Fibroblast of skin of right biceps (primary cell): ENCODE results near the gene CNTN4.
A peak's percentile ranks its signal among the peaks of the same experiment; 100 is the strongest.
"Not testable (repeated sequence)": the region's sequence is repeated elsewhere in the genome, so short reads cannot be mapped to it uniquely, and the experiment has no call there.

Experiments used
- DNase-seq: peaks from one replicate; pipeline ENCODE4 v3.0.0-alpha.2; 2013

CNTN4 gene

DNA sequence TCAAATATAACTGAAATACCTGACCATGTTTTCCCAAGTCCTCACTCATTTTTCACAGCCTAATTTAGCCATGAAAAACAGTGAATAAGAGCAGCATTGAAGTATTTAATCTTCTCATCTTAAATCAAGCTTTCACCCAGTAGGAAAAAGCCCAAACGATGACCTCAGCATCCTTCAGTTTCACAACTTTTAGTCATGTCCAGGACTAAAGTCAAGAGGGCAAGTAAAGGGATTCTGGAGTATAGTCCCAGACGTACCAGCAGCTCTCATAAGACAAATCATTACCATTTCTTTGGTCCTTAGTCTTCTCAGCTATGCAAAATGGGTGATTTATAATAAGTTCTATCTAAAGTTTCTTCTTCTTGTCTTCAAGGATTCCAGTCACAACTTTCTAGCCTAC is 774.2 kb downstream of the CNTN4 start:
- no peak for DNase-seq

DNA sequence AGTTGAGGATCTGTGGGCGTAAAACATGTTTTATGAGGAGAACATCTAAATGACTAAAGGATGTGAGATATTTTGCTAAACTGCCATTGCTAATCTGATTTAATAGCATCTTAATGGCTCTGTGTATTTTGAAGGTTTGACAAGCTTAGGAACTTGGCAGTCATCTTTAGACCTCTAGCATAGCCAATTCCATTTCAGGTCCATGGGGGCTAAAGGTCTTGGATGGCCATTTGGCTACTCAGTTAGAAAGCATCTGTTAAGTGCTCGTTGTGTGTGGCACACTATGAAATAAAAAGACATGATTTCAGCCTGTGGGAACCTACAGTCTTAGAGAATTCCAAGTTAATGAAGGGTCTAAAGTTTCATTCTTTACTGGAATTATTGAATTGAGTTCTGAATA is 775.3 kb downstream of the CNTN4 start:
- DNase-seq, result no peak

DNA sequence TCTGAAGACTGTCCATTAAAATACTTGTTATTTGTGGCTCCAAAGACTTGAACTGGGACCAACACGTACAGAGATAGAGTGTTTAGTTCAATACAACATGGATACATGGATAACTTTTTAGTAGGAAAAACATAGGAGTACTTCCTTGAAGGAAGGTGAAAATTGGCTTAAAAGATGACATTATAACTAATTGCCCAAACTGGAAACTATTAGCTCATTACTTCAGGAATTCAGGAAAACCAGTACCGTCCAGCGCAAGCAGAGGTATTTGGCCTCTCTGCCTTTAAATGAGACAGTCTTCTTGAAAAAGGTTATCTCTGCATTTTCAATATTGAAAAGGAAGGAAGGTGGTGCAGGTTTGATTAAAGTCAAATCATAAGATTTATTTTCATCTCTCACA is 777.0 kb downstream of the CNTN4 start:
- DNase-seq, result no peak

DNA sequence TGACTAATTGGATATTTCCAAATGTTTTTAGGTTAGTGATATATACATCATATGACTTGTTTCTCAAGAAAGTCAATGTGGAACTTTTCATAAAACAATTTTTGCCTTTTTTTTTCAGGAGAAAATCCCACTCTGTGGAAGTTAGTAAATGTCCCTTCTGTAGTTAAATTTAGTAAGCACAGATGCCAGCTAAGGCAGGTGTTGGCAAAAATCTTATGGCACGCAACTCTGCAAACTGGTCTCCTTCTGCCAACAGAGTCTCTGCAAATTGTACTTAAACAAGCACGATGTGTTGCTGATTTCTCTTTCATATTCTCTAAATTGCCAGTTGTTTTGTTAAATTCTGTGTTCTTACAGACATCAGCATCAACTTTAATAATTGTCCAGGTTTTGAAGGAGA is 777.7 kb downstream of the CNTN4 start:
- DNase-seq, result no peak

DNA sequence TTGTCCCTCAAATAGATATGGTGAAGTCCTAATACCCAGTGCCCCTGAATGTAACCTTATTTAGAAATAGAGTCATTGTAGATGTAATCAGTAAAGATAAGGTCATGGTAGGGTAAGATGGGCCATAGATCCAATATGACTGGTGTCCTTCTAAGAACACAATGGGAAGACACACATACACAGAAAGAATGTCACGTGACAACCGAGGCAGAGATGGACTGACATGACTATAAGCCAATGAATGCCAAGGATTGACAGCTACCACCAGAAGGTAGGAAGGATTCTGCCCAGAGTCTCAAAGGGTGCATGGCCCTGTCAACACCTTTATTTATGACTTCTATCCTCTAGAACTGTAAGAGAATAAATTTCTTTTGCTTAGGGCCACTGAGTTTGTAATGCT is 780.4 kb downstream of the CNTN4 start:
- no peak for DNase-seq

DNA sequence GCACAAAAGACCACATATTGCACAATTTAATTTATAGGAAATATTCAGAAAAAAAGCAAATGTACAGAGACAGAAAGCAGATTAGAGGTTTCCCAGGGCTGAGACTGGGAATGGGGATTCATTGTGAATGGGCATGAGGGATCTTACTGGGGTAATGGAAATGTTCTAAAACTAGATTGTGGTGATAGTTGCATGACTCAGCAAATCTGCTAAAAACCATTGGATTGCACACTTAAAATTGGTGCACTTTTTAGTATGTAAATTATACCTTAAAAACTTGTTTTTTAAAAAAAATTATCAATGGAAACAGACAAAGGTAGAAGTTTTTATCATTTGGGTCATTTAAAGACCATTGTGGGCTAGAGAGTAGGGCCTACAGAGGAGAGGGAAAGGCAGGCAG is 780.9 kb downstream of the CNTN4 start:
- DNase-seq, result no peak

DNA sequence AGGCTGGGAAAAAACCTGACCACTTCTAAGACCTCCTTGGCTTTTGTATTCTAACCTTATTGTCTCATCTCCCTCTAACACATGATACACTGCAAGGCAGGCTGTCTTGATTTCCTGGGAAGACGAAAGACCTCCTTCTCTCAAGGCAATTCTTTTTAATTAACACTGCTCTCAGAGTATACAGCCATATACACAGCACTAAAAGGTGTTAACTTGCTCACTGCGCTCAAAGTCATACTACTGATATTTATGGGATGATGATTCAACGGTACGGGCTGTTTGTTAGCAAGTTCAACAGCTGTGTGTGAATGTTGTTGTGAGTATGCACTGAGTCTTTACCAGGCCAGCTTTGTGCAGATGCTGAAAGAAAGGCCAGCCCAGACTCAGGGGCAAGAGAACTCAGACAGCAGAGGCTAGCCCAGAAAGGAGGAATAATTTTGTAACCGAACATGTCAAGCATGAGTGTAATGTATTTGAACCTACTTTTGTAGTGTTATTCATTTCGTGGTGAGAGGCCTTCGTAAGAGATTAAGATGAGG is 781.6 kb downstream of the CNTN4 start:
- DNase-seq, result no peak

DNA sequence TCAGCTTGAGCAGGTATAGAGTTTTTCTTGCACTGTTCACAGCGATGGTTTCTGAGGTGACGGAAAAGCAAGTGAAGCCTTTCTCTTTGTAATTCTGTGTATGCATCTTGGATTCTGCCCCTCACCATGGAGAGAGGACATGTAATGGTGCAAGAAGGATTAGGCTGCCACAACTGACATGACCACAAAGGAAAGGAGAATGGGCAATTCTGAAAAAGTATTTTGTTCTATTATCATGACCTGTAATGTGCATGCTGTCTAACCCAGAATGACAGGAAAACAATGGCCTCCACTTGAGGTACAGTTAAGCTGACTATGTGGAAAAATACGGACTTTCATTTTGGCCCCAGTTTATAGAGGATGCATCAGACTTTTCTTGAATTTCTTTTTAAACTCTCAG is 784.6 kb downstream of the CNTN4 start:
- no peak for DNase-seq

DNA sequence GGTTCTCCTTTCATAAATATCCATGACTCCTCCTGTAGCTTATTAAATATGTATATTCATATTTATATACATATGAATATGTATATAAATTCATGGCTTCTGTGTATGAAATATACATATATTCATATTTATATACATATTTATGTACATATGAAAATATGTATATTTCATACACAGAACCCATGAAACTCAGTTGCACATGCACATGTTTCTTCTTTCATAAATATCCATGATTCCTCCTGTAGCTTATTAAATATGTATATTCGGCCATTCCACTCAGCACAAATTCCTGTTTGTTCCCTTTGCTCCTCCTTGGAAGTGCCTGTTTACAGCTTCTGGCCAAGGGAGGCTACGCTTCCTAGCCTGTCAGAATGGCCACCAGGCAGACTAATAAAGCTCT is 789.9 kb downstream of the CNTN4 start:
- no peak for DNase-seq

DNA sequence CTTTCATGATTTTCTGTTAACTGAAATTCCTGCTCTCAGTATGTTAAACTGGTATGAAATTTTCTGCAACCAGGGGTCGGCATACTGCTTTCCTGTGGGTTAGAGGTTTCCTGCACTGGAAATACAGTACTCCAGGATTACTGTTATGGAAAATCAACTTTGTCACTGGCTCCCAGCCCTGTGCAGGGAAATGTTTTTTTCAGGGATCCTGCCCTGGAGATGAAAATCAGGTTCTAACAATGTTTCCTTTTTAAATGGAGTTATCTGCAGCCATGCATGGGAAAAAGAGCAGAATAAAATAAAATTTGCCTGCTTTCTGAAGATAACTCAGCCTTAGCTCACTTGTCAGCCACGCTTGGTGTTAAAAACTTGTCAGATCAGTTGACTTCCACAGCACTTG is 791.1 kb downstream of the CNTN4 start:
- no peak for DNase-seq

DNA sequence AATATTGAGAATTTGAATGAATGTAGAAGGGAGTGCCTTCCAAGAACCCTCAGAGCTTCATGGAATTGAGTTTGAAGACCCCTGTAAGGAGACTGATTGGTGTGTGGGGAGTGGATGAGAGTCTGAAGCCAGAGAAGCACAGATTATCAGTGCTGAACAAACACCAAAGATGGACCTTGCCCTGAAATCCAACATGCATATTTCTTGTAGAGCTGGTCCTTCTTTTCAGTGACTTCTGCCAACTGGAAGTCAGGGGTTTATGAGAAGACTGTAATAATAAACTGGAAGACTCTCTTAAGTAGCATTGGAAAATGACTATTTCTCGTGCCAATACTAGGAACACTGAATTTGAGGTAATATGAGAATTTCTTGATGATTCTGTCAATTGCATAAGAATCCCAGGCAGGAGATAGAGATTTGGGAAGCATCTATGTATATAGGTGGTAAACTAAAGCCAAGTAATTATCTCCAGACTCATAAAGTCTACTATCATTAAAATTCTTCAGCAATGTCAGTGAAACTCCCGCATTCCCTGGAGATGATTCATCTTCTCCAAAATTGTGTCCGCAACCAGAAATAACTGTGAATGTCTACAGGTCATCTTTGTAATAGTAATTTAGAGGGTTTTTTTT is 797.8 kb downstream of the CNTN4 start:
- DNase-seq, result peak; percentile 51

DNA sequence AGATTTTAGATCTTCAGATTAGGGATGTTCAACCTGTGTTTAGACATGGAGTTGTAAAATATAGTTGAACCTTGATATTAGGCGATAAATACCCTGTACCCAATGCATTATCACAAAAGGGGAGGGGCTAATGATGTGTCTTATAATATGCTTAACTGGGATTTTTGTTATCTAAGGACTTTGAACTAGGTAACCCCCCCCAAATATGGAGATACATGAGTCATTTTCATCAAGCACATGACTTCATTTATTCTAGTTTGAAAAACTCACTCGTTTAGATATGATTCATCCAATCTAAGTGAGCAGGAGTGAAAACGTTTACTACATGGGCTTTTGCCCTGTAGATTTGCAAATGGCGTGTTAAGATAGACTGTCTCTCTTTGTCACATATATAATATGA is 799.2 kb downstream of the CNTN4 start:
- DNase-seq, result no peak

DNA sequence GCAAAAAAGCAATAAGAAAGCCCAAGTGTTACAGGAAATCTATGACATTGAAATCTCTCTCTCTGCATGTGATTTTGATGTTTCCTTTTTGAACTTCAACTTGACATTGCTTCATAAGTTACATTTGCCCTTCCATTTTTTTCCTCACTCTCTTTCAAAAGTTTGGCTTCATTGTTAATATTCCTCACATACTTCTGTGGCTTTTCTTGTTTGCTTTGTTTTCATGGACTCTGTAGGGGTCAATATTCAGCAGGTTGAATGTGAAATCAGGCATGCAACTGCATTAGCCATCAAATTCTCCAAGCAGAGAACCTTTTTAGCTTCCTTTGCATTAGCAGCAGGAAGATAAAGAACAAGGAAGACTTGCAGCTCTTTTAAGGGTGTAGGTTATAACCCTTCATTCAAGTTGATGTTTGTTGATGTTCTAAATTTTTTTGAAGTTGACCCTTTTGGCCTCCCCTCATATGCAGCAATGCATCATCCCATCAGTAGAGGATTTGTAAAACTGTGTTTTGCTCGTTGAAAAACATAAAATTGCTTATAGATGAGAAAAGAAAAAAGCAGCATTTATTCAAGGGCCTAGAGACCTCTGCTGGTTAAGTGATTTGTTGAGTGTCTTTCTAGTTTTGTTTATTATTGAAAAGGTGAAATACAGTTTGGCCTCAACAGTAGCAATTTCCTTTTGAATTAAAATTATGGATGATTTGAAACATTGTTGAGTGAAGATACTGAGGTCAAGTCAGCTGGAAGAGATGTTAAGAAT is 800.1 kb downstream of the CNTN4 start:
- DNase-seq, result no peak

DNA sequence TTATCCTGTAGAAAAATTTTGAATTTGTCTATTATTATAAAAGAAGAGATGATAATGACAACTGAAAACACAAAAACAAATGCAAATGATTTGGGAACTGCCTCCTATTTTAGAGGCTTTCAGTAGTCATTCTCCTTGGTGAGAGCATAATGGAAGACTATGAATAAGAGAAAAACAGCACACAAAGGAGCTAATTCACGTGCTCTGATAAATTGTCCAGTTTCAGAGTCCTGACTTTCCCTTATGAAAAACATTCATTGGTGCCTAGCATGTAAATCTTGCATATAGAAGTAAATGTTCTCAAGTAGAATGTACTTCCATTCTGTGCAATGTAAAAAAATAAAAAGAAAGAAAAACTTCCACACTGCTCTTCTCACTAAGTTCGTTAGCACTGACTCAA is 805.4 kb downstream of the CNTN4 start:
- no peak for DNase-seq

DNA sequence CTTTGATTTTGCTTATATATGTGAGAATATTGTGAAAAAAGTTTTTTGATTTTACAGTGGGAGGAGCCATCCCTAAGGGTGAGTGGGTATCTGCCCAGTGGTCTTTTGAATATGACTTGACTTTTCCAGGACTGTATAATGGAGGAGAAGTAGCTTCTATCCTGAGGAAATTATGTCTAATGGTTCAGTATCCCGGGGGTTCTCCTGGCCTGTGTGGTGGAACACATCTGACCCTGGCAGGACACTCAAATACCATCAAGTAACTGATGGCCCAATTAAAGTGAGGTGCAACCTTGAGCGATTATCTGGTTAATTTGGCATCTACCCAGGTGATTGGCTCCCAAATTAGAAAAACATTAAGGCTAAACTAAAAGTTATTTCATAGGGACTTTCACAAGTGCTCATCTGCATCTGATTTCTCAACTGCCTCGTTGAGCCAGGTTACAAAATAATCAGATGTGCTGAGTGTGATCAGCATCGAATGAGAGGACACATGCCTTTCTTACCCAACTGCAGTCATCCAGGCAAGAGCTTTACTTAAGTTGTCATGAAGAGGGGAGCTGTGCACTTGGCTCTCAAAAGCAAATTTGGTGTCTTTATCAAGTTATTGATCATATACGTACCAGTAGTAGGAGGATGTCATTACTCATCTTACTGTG is 810.2 kb downstream of the CNTN4 start:
- no peak for DNase-seq

DNA sequence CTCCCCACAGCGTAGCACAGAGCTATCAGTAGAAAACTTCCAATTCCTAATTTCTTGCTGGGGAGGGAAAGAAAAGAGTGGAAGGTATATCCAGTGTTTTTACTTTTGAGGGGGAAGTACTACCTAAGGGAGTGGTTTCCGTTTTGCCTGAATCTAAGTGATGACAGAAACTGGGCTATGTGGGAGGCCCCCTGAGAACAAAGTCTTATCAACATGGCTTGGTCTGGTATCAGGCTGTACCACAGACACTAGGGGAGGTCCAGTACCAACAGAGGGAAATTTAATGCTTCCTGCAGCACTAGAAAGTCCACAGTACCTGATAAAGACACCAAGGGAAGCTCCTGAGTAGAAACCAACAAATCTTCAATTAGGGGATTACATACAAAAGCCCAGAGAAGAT is 812.3 kb downstream of the CNTN4 start:
- no peak for DNase-seq

DNA sequence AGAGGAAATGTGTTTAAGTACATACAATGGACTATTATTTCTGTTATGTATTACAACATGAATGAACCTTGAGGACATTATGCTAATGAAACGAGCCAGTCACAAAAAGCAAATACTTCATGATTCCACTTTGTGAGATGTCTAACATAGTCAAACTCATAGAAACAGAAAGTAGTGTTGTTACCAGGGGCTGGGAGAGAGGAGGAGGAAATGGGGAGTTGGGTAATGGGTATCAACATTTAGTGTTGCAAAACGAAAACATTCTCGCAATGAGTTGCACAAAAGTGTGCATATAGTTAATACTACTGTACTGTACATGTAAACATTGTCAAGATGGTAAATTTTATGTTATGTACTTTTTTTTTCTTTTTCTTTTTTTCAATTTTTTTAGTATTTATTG is 817.2 kb downstream of the CNTN4 start:
- DNase-seq, result no peak

DNA sequence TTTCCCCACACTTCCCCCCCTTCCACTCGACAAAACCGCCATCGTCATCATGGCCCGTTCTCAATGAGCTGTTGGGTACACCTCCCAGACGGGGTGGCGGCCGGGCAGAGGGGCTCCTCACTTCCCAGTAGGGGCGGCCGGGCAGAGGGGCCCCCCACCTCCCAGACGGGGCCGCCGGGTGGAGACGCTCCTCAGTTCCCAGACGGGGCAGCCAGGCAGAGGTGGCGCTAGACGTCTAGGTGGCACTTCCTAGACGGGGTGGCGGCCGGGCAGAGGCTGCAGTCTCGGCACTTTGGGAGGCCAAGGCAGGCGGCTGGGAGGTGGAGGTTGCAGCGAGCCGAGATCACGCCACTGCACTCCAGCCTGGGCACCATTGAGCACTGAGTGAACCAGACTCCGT is 818.0 kb downstream of the CNTN4 start:
- not testable (repeated sequence) for DNase-seq

DNA sequence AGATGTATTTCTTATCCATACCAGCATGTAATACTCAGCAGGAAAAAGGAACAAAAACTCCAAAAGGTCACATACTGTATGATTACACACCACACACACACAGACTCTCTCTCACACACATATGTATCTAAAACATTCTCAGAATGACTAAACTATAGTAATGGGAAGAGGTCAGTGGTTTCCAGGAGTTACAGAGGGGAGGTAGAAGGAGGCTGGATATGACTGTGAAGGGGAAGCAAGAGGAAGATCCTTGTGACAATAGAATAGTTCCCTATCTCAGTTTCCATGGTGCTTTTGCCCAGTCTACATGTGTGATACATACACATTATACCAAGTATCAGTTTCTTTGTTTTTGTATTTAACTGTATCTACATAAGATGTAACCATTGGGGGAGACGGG is 821.4 kb downstream of the CNTN4 start:
- no peak for DNase-seq

DNA sequence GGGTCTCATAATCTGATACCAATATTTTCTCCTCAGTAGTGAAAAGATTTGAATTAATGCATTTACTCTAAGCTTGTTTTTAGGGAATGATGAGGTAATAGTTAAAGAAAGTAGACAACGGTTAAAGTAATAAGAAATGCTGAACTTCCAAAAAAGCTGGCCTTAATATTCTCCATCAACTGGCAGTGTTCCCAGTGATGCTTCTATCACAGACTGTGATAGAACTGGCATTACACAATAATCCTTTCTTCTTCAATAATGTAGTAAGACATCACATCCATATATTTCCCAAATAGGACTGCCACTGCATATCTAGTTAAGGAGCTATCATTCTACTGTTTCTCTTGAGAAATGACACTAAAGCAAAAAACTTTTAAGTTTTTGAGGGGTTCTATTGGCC is 822.8 kb downstream of the CNTN4 start:
- DNase-seq, result no peak

DNA sequence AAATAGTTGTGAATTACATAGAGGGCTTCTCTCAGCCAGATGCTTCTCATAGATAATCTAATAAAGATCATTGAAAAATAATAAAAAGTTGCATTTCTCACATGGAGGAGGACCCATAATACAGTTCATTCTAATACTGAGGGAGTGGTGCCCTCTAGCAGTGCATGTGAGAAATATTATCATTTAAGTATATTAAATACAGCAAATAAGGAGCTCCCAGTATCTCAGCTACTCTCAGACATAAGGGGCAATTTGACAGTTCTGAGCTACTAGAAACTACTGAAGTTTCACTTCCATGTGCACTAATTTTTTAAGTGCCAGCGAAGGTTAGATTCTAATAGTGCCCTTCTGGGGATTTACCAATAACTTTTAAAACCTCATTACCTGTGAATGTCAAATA is 823.2 kb downstream of the CNTN4 start:
- peak; percentile 13 for DNase-seq

DNA sequence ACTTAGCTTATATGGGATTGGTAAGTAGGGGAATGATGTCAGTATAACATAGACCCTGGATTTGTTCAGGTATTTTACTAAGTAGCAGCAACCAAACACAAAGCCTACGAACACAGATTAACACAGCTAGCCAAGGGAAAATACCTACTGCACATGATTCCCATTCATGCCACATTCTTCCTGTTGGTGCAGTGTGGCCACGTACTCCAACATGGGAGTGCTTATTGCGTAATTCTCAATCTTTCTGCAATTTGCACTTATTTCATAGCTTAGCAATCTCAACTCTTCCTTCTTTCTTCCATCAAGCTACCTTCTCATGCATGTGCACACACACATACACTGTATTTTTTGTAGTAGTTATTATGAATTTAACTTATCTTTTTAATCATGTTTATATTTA is 824.7 kb downstream of the CNTN4 start:
- DNase-seq, result no peak

DNA sequence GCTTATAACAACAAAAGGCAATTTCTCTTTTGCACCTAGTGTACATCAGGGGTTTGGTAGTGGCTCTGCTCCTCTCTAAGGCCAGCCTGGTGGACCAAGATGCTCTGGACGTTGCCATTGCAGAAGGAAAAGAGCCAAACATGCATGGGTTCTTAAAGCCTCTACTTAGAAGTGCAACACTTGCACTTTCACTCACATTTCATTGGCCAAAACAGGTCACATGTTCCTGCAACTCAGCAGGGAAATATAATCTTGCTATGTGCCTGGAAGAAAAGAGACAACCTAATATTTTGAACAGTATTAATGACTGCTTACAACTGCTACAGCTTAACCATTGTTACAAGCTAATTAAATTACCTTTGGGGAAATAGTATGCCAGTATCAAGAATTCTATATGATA is 828.6 kb downstream of the CNTN4 start:
- DNase-seq, result no peak

DNA sequence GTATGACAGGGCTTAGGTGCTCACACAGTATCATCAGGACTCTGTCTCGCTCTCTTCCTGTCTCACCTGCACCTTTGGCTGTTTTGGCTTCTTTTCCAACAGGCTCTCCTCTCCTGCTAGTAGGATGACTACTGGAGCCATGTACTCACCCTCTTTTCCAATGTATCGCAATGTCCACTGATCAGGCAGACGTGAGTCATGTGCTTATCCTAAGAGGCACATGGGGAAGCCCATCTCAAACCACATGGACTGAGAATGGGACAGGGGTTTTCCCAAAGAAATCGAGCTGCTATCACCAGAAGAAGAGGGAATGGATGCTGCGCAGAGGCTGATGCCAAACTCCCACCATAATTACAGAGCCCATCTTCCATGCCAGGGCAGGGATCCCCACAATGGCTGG is 830.9 kb downstream of the CNTN4 start:
- no peak for DNase-seq
